Measurements from ENCODE around the gene FAXDC2. TPM values are rescaled to one million over a fixed set of nuclear protein-coding genes. Genes with fewer than 3 reads are reported as not detected.

The FAXDC2 gene
- total RNA-seq, 8 experiments from 2014 or later, result 2.8 to 38.2 (median 5.1) TPM

DNA sequence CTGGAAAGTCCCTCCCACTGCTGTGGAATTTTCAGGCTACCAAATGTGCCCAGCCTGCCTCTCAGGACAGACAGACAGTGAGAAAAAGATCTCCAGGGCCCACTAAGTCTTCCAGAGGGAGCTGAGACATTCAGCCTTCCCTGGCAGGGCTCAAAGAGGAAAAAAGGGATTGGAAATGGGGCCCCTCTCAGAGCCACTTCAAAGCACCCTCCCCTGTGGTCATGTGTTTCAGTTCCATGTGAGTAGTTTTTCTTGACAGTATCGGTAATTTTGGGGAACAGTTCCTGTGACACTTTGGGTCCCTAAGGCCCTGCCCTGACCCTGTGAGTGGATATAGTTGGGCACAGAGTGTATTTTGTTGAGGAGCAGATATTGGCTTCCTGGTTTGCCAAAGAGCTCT lies 70.3 kb downstream of the FAXDC2 start:
- H3K4me1 ChIP-seq (replicated peaks in 1 of 2), result peaks cover 0 to 19% of the 10 kb centered on the region in 2 donors
- no peak overlapping the region for H3K4me3 ChIP-seq
- no peak overlapping the region for H3K27ac ChIP-seq
- WGBS, 10 experiments, result 100% methylated on average over 1 of the region's 1 CpG; no CpG with 5 or more reads in 8 of the 10 experiments
- in situ Hi-C loops (cut with MboI; ENCODE audit: low pct_unique_long_range_greater_than_20kb in 2 of 9, low sequenced_read_pairs in 9 of 9, unreplicated experiment in 9 of 9), result no loop called here
- no peak for ATAC-seq (replicated peaks in 6 of 8)

DNA sequence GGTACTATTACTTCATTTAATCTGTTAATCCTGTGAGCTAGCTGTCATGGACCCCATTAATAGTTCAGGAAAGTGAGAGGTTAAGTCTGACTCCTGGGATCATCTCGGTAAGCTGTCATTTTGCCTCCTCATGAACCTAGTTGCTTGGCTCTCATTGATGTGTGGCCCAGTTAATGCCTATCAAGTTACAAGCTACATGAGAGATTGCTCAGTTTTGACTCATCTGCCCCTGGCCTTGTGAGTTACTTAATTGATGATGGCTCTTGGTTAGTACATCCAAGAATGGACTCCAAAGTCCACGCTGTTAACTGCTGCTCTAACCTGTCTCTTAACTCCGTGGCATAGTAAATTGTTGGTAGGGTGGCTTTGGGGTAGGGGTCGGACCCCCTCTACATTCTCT lies 71.3 kb downstream of the FAXDC2 start:
- Histone ChIP-seq H3K4me3 (no peak overlapping the region), H3K27ac (no peak overlapping the region), H3K4me1 (replicated peaks in 1 of 2) (peaks cover 0 to 19% of the 10 kb centered on the region in 2 donors)
- in situ Hi-C loops (cut with MboI; ENCODE audit: low pct_unique_long_range_greater_than_20kb in 2 of 9, low sequenced_read_pairs in 9 of 9, unreplicated experiment in 9 of 9), result no loop called here
- 0 to 100% (median 84%) methylated on average over 1 to 4 of the region's 4 CpGs; no CpG with 5 or more reads in 5 of the 10 experiments for WGBS, 10 experiments
- peak in 2 of 8 experiments; percentile 9 to 72 for ATAC-seq (replicated peaks in 6 of 8)

- WGBS, 10 experiments, result 0 to 100% (median 89%) methylated on average over 1 to 2 of the region's 2 CpGs; no CpG with 5 or more reads in 3 of the 10 experiments
- H3K4me1 ChIP-seq (replicated peaks in 1 of 2), result peaks cover 0 to 14% of the 10 kb centered on the region in 2 donors
- H3K27ac ChIP-seq, result no peak overlapping the region
- no peak for ATAC-seq (replicated peaks in 6 of 8)
- in situ Hi-C loops (cut with MboI; ENCODE audit: low pct_unique_long_range_greater_than_20kb in 2 of 9, low sequenced_read_pairs in 9 of 9, unreplicated experiment in 9 of 9), result no loop called here
- H3K4me3 ChIP-seq, result no peak overlapping the region
Observed at GRCh38 chr5:154778534-154778933, 71.9 kb downstream of the FAXDC2 start.

DNA sequence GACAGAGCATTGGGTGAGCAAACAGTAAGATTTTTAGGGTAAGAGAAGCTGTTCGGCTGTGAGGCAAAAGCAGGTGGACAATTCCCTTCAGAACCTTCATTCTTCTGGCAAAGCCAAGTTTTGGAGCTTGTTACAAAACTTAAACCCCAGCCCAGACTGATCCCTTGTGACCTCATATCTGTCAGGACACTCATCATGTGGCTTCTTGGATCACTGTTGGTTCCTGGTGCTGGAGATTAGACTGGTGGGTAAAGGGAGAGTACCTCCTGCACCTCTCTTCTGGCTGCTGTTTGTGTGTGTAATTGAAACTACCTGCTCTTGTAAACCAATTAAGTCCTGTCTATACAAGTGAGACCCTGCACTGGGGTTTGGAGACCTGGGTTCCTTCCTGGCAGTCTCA lies 74.2 kb downstream of the FAXDC2 start:
- H3K4me3 ChIP-seq, result no peak overlapping the region
- ATAC-seq (replicated peaks in 6 of 8), result no peak
- in situ Hi-C loops (cut with MboI; ENCODE audit: low pct_unique_long_range_greater_than_20kb in 2 of 9, low sequenced_read_pairs in 9 of 9, unreplicated experiment in 9 of 9), result no loop called here
- 75 to 100% (median 100%) methylated on average over 1 of the region's 1 CpG; no CpG with 5 or more reads in 5 of the 10 experiments for WGBS, 10 experiments
- no peak overlapping the region for H3K27ac ChIP-seq
- peaks cover 7% of the 10 kb centered on the region in 2 donors for H3K4me1 ChIP-seq (replicated peaks in 1 of 2)

- ATAC-seq (replicated peaks in 6 of 8), result no peak
- 100% methylated on average over 1 to 2 of the region's 3 CpGs; no CpG with 5 or more reads in 7 of the 10 experiments for WGBS, 10 experiments
- Histone ChIP-seq H3K27ac (no peak overlapping the region), H3K4me3 (no peak overlapping the region), H3K4me1 (replicated peaks in 1 of 2) (peaks cover 7 to 30% of the 10 kb centered on the region in 2 donors)
- in situ Hi-C loops (cut with MboI; ENCODE audit: low pct_unique_long_range_greater_than_20kb in 2 of 9, low sequenced_read_pairs in 9 of 9, unreplicated experiment in 9 of 9), result no loop called here
Observed at GRCh38 chr5:154773326-154773725, 77.1 kb downstream of the FAXDC2 start.

- H3K4me3 ChIP-seq, result no peak overlapping the region
- 0 to 100% (median 43%) methylated on average over 1 to 8 of the region's 10 CpGs; no CpG with 5 or more reads in 4 of the 10 experiments for WGBS, 10 experiments
- H3K27ac ChIP-seq, result no peak overlapping the region
- H3K4me1 ChIP-seq (replicated peaks in 1 of 2), result peaks cover 9 to 30% of the 10 kb centered on the region in 2 donors
- peak; percentile 52 to 95 (median 66) for ATAC-seq (replicated peaks in 6 of 8)
- in situ Hi-C loops (cut with MboI; ENCODE audit: low pct_unique_long_range_greater_than_20kb in 2 of 9, low sequenced_read_pairs in 9 of 9, unreplicated experiment in 9 of 9), result no loop called here
Observed at GRCh38 chr5:154771383-154771901, 79.0 kb downstream of the FAXDC2 start.

- Histone ChIP-seq H3K4me1 (replicated peaks in 1 of 2) (peaks cover 9 to 30% of the 10 kb centered on the region in 2 donors), H3K4me3 (no peak overlapping the region), H3K27ac (no peak overlapping the region)
- ATAC-seq (replicated peaks in 6 of 8), result peak in 1 of 8 experiments; percentile 17
- in situ Hi-C loops (cut with MboI; ENCODE audit: low pct_unique_long_range_greater_than_20kb in 2 of 9, low sequenced_read_pairs in 9 of 9, unreplicated experiment in 9 of 9), result no loop called here
- 53 to 100% (median 83%) methylated on average over 1 to 2 of the region's 2 CpGs; no CpG with 5 or more reads in 5 of the 10 experiments for WGBS, 10 experiments
Observed at GRCh38 chr5:154770111-154770510, 80.3 kb downstream of the FAXDC2 start.

Other genes with a start within 250 kb of the FAXDC2 start
- gene LARP1, start 95.2 kb downstream of the FAXDC2 start, total RNA-seq, result 100 to 1,000 TPM in 2 of 8 experiments, 10 to 100 TPM in 6; 59.1 to 209 (median 82.6) TPM
- 10 to 100 TPM; 39.3 to 60.2 (median 43.0) TPM for gene CNOT8, start 8.0 kb upstream of the FAXDC2 start, total RNA-seq
- 10 to 100 TPM; 11.2 to 40.8 (median 16.5) TPM for gene GEMIN5, start 87.6 kb upstream of the FAXDC2 start, total RNA-seq
- gene MRPL22, start 90.5 kb upstream of the FAXDC2 start, total RNA-seq, result 10 to 100 TPM; 31.6 to 65.5 (median 45.4) TPM
- 1 to 10 TPM in 1 of 8 experiments, under 1 TPM in 6, not detected in 1; 0.15 to 1.1 (median 0.29) TPM for gene KIF4B, start 163.2 kb upstream of the FAXDC2 start, total RNA-seq

Data from motor neuron (in vitro differentiated cells).